ENCODE measurements around the gene AMD1.

AMD1 gene

GRCh38 chr6:110939429-110940200 lies 65.0 kb downstream of the AMD1 start:
- DNase-seq = no peak

GRCh38 chr6:110944681-110945151 lies 70.1 kb downstream of the AMD1 start:
- DNase-seq = no peak

Measured in NCI-H2171 treated with DMSO at 0.1 percent for 48 hours (cell line).